ENCODE measurements around the gene LRRC10.

LRRC10 gene

DNA sequence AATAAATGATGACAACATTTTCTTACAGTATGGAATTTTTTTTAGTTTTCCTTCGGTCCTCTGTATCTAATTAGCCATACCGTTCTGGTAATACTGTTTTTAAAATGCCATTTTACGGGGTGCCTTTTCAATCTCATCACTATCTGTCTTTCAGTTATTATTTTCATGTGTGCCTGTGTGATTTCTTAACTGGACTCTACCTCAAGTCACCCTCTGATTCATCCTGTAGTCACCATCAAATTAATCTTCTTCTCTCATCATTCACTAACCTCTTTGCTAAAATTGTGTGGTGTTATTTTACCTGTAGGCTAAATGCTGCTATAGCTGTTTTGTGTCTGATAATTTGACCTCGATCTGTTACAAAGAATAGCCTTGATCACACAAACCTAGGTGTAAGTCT is 41.5 kb downstream of the LRRC10 start:
- no peak for DNase-seq (ENCODE audit: low spot score)

GRCh38 chr12:69566603-69567002 is 44.1 kb downstream of the LRRC10 start:
- no peak for DNase-seq (ENCODE audit: low spot score)

- no peak for DNase-seq (ENCODE audit: low spot score)
Measured at GRCh38 chr12:69563166-69563762, 47.4 kb downstream of the LRRC10 start.
